Mammary epithelial cell (primary cell): ENCODE measurements around the gene SAMD1.

Experiments used
- CTCF ChIP-seq, 2 donors: IDR thresholded peaks in 1 of 2; conservative IDR thresholded peaks in 1 of 2; 2 replicates each; pipeline ENCODE4 v1.5.1; 2011 to 2012; ENCODE audit warnings: inconsistent platforms in 2 of 2, low read length in 2 of 2, mild to moderate bottlenecking in 2 of 2, control low read depth in 1 of 2, low read depth in 1 of 2; ENCODE audit not compliant: insufficient read depth in 1 of 2; ENCODE audit errors: extremely low read depth in 1 of 2
- EZH2 ChIP-seq: IDR thresholded peaks from 2 replicates; pipeline ENCODE4 v1.6.1; 2012; ENCODE audit warnings: low read length, inconsistent platforms, borderline replicate concordance

GRCh38 chr19:14053032-14053431 lies 37.5 kb downstream of the SAMD1 start:
- TF ChIP-seq CTCF (conservative IDR thresholded peaks at IDR 0.05 in 1 of 2, IDR thresholded peaks at IDR 0.05 in 1 of 2; ENCODE audit: extremely low read depth in 1 of 2, insufficient read depth in 1 of 2, low read depth in 1 of 2, low read length in 2 of 2), result no peak
- no peak for TF ChIP-seq EZH2
